ENCODE measurements around the gene CRABP2.

DNA sequence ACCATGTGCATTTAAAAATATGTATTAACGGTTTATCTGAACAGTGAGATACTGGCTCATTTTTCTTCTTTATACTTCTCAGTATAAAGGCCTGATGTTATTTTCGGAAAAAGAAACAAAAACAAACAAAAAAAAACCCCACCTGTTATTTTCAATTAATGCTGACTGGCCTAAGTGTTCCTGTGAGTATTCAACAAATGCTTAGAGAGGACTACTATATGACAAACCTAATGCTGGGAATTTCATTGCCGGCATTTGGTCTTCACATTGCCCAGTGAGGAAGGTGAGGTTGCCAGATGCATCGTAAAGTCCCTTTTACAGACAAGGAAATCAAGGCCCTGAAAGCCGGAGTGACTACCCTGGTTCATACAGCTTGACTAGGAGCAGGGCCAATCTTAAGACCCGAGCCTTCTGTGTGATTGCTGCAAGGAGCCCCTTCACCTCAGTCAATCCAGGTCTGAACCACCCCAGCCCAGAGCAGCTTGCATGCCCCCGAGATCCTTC is 34.9 kb upstream of the CRABP2 start:
- TF ChIP-seq, protein P1, sequence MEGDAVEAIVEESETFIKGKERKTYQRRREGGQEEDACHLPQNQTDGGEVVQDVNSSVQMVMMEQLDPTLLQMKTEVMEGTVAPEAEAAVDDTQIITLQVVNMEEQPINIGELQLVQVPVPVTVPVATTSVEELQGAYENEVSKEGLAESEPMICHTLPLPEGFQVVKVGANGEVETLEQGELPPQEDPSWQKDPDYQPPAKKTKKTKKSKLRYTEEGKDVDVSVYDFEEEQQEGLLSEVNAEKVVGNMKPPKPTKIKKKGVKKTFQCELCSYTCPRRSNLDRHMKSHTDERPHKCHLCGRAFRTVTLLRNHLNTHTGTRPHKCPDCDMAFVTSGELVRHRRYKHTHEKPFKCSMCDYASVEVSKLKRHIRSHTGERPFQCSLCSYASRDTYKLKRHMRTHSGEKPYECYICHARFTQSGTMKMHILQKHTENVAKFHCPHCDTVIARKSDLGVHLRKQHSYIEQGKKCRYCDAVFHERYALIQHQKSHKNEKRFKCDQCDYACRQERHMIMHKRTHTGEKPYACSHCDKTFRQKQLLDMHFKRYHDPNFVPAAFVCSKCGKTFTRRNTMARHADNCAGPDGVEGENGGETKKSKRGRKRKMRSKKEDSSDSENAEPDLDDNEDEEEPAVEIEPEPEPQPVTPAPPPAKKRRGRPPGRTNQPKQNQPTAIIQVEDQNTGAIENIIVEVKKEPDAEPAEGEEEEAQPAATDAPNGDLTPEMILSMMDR (IDR thresholded peaks at IDR 0.05), result no peak
- TF ChIP-seq POLR2AphosphoS5 (IDR thresholded peaks at IDR 0.05), result no peak
